ENCODE results near the gene ALDH5A1.

The ALDH5A1 gene

DNA sequence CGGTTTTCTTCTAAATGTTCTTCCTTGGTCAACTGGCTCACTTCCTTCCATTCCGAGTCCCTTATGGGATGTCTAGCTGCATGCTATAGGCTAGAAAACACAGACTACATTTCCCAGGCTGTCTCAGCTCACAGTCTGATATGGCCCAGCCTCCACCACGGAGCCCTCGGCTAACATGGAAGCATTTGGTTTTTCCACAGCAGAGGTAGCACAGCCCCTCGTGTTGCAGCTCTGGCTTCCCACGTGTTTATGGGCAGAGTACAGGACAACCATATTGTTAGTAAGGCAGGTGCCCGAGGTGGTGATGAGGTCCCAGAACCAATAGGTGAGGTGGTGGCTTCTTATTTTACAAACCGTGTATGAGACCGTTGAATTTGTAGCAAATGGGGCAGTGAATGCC is 14.1 kb upstream of the ALDH5A1 start (continued):
- TF ChIP-seq, protein P1, sequence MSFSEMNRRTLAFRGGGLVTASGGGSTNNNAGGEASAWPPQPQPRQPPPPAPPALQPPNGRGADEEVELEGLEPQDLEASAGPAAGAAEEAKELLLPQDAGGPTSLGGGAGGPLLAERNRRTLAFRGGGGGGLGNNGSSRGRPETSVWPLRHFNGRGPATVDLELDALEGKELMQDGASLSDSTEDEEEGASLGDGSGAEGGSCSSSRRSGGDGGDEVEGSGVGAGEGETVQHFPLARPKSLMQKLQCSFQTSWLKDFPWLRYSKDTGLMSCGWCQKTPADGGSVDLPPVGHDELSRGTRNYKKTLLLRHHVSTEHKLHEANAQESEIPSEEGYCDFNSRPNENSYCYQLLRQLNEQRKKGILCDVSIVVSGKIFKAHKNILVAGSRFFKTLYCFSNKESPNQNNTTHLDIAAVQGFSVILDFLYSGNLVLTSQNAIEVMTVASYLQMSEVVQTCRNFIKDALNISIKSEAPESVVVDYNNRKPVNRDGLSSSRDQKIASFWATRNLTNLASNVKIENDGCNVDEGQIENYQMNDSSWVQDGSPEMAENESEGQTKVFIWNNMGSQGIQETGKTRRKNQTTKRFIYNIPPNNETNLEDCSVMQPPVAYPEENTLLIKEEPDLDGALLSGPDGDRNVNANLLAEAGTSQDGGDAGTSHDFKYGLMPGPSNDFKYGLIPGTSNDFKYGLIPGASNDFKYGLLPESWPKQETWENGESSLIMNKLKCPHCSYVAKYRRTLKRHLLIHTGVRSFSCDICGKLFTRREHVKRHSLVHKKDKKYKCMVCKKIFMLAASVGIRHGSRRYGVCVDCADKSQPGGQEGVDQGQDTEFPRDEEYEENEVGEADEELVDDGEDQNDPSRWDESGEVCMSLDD (tag by site-specific recombination; IDR thresholded peaks at IDR 0.05), result no peak
- TF ChIP-seq YY2 (tag by site-specific recombination; IDR thresholded peaks at IDR 0.05) (no peak), ZNF792 (tag by site-specific recombination; IDR thresholded peaks at IDR 0.05) (no peak), ZNF658 (tag by site-specific recombination; IDR thresholded peaks at IDR 0.05) (no peak), MEIS1 (CRISPR knock-in tag; IDR thresholded peaks at IDR 0.05; ENCODE audit: borderline replicate concordance) (no peak), FEZF1 (tag by site-specific recombination; IDR thresholded peaks at IDR 0.05) (no peak), HOXA7 (CRISPR knock-in tag; IDR thresholded peaks at IDR 0.05; ENCODE audit: borderline replicate concordance) (no peak), ZNF549 (tag by site-specific recombination; IDR thresholded peaks at IDR 0.05) (no peak), ZFP37 (tag by site-specific recombination; IDR thresholded peaks at IDR 0.05) (no peak)
- TF ChIP-seq, protein P2, sequence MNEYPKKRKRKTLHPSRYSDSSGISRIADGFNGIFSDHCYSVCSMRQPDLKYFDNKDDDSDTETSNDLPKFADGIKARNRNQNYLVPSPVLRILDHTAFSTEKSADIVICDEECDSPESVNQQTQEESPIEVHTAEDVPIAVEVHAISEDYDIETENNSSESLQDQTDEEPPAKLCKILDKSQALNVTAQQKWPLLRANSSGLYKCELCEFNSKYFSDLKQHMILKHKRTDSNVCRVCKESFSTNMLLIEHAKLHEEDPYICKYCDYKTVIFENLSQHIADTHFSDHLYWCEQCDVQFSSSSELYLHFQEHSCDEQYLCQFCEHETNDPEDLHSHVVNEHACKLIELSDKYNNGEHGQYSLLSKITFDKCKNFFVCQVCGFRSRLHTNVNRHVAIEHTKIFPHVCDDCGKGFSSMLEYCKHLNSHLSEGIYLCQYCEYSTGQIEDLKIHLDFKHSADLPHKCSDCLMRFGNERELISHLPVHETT (tag by site-specific recombination; IDR thresholded peaks at IDR 0.05), result no peak
- TF ChIP-seq, protein P3, sequence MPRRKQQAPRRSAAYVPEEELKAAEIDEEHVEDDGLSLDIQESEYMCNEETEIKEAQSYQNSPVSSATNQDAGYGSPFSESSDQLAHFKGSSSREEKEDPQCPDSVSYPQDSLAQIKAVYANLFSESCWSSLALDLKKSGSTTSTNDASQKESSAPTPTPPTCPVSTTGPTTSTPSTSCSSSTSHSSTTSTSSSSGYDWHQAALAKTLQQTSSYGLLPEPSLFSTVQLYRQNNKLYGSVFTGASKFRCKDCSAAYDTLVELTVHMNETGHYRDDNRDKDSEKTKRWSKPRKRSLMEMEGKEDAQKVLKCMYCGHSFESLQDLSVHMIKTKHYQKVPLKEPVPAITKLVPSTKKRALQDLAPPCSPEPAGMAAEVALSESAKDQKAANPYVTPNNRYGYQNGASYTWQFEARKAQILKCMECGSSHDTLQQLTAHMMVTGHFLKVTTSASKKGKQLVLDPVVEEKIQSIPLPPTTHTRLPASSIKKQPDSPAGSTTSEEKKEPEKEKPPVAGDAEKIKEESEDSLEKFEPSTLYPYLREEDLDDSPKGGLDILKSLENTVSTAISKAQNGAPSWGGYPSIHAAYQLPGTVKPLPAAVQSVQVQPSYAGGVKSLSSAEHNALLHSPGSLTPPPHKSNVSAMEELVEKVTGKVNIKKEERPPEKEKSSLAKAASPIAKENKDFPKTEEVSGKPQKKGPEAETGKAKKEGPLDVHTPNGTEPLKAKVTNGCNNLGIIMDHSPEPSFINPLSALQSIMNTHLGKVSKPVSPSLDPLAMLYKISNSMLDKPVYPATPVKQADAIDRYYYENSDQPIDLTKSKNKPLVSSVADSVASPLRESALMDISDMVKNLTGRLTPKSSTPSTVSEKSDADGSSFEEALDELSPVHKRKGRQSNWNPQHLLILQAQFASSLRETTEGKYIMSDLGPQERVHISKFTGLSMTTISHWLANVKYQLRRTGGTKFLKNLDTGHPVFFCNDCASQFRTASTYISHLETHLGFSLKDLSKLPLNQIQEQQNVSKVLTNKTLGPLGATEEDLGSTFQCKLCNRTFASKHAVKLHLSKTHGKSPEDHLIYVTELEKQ (tag by site-specific recombination; IDR thresholded peaks at IDR 0.05; ENCODE audit: borderline replicate concordance), result no peak

DNA sequence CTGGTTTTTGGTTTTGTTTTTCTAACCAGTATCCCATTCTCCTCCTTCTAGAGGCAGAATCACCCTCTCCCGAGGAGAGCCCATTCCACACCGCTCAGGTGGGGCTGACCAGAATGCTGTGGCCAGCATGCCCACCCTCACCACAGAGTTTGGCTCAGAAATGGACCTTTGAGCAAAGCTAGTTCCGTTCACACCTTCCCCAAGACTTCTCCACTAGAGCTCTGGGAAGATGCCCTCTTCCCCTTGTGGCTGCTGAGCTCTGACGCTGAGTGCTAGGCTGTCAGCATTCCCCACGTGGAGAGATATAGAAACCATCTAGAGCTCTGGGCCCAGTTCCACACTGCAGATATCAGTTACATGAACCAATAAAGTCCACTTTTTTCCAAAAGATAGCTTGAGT is 13.3 kb upstream of the ALDH5A1 start:
- H3K4me3 ChIP-seq (ENCODE audit: low read depth, low read length), result no peak overlapping the region
- H3K36me3 ChIP-seq (ENCODE audit: control insufficient read depth in 2 of 2, insufficient read depth in 1 of 2, low read length in 2 of 2), result no peaks in the 10 kb centered on the region
- no peak overlapping the region for H3K27ac ChIP-seq (ENCODE audit: extremely low read depth, low read depth, low read length)
- no peaks in the 10 kb centered on the region for H3K9me3 ChIP-seq (ENCODE audit: control insufficient read depth, insufficient read depth, low read depth, low read length)
- ChIA-PET POLR2A (no interaction called here), CTCF (interaction anchor here (0.6 kb wide), 1 partner anchor 55 kb away, joined by 3 read pairs; no protein-coding TSS in a partner anchor)
- H3K4me1 ChIP-seq (ENCODE audit: control insufficient read depth, insufficient read depth, low read length), result no peaks in the 10 kb centered on the region
- TF ChIP-seq GLIS2 (tag by site-specific recombination; IDR thresholded peaks at IDR 0.05) (no peak), ZIC2 (tag by site-specific recombination; IDR thresholded peaks at IDR 0.05) (no peak), ZNF335 (tag by site-specific recombination; conservative IDR thresholded peaks at IDR 0.05) (no peak), ZNF404 (tag by site-specific recombination; IDR thresholded peaks at IDR 0.05) (no peak), ZNF658 (tag by site-specific recombination; IDR thresholded peaks at IDR 0.05) (no peak)
- TF ChIP-seq, protein P4, sequence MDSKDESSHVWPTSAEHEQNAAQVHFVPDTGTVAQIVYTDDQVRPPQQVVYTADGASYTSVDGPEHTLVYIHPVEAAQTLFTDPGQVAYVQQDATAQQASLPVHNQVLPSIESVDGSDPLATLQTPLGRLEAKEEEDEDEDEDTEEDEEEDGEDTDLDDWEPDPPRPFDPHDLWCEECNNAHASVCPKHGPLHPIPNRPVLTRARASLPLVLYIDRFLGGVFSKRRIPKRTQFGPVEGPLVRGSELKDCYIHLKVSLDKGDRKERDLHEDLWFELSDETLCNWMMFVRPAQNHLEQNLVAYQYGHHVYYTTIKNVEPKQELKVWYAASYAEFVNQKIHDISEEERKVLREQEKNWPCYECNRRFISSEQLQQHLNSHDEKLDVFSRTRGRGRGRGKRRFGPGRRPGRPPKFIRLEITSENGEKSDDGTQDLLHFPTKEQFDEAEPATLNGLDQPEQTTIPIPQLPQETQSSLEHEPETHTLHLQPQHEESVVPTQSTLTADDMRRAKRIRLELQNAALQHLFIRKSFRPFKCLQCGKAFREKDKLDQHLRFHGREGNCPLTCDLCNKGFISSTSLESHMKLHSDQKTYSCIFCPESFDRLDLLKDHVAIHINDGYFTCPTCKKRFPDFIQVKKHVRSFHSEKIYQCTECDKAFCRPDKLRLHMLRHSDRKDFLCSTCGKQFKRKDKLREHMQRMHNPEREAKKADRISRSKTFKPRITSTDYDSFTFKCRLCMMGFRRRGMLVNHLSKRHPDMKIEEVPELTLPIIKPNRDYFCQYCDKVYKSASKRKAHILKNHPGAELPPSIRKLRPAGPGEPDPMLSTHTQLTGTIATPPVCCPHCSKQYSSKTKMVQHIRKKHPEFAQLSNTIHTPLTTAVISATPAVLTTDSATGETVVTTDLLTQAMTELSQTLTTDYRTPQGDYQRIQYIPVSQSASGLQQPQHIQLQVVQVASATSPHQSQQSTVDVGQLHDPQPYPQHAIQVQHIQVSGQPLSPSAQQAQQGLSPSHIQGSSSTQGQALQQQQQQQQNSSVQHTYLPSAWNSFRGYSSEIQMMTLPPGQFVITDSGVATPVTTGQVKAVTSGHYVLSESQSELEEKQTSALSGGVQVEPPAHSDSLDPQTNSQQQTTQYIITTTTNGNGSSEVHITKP (tag by site-specific recombination; IDR thresholded peaks at IDR 0.05), result no peak
- TF ChIP-seq, protein P5, sequence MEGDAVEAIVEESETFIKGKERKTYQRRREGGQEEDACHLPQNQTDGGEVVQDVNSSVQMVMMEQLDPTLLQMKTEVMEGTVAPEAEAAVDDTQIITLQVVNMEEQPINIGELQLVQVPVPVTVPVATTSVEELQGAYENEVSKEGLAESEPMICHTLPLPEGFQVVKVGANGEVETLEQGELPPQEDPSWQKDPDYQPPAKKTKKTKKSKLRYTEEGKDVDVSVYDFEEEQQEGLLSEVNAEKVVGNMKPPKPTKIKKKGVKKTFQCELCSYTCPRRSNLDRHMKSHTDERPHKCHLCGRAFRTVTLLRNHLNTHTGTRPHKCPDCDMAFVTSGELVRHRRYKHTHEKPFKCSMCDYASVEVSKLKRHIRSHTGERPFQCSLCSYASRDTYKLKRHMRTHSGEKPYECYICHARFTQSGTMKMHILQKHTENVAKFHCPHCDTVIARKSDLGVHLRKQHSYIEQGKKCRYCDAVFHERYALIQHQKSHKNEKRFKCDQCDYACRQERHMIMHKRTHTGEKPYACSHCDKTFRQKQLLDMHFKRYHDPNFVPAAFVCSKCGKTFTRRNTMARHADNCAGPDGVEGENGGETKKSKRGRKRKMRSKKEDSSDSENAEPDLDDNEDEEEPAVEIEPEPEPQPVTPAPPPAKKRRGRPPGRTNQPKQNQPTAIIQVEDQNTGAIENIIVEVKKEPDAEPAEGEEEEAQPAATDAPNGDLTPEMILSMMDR (tag by site-specific recombination; IDR thresholded peaks at IDR 0.05), result no peak
- TF ChIP-seq, protein P6, sequence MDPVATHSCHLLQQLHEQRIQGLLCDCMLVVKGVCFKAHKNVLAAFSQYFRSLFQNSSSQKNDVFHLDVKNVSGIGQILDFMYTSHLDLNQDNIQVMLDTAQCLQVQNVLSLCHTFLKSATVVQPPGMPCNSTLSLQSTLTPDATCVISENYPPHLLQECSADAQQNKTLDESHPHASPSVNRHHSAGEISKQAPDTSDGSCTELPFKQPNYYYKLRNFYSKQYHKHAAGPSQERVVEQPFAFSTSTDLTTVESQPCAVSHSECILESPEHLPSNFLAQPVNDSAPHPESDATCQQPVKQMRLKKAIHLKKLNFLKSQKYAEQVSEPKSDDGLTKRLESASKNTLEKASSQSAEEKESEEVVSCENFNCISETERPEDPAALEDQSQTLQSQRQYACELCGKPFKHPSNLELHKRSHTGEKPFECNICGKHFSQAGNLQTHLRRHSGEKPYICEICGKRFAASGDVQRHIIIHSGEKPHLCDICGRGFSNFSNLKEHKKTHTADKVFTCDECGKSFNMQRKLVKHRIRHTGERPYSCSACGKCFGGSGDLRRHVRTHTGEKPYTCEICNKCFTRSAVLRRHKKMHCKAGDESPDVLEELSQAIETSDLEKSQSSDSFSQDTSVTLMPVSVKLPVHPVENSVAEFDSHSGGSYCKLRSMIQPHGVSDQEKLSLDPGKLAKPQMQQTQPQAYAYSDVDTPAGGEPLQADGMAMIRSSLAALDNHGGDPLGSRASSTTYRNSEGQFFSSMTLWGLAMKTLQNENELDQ (tag by site-specific recombination; IDR thresholded peaks at IDR 0.05; ENCODE audit: low read depth), result no peak

Measured in HEK293 (cell line).